Activated CD4-positive, alpha-beta T cell treated with anti-CD3 and anti-CD28 coated beads for 36 hours (primary cell): ENCODE measurements around the gene ARRDC2. TPM values are rescaled to one million over a fixed set of nuclear protein-coding genes. Genes with fewer than 3 reads are reported as not detected.

Experiments
- ATAC-seq: fragments of 200-7000 bp; cut with Tn5 transposase; one replicate; pipeline ENCODE4 v1.10.0; 2021; ENCODE audit warnings: mild to moderate bottlenecking, moderate library complexity
- CTCF ChIA-PET: fragments of 350-600 bp; sonication (Branson Sonifier 250); formaldehyde crosslinking; loops from one replicate; lab custom pipeline; 2021; ENCODE audit warnings: antibody characterized with exemption; lab: Charles Lee
- POLR2A ChIA-PET: fragments of 350-600 bp; sonication (Branson Sonifier 250); formaldehyde crosslinking; loops from one replicate; lab custom pipeline; 2021; ENCODE audit warnings: antibody characterized with exemption, inconsistent platforms; lab: Charles Lee
- DNase-seq: peaks from one replicate; pipeline ENCODE4 v3.0.0-alpha.2; 2020
- H3K27ac Mint-ChIP-seq: one replicate; pipeline ENCODE4 v1.8.0; 2021; ENCODE audit warnings: mixed read lengths
- H3K27me3 Mint-ChIP-seq: one replicate; pipeline ENCODE4 v1.8.0; 2021; ENCODE audit warnings: mixed read lengths
- H3K36me3 Mint-ChIP-seq: one replicate; pipeline ENCODE4 v1.8.0; 2021; ENCODE audit warnings: low read depth, mixed read lengths
- H3K4me1 Mint-ChIP-seq: one replicate; pipeline ENCODE4 v1.8.0; 2021; ENCODE audit warnings: mixed read lengths
- H3K4me3 Mint-ChIP-seq: one replicate; pipeline ENCODE4 v1.8.0; 2021; ENCODE audit warnings: mild to moderate bottlenecking, moderate library complexity, mixed read lengths
- H3K9me3 Mint-ChIP-seq: one replicate; pipeline ENCODE4 v1.8.0; 2021; ENCODE audit warnings: low read depth, mixed read lengths
- intact Hi-C, 2 experiments: fragments of 100-400 bp; cut with DNase I in 1 of 2; cut with micrococcal nuclease in 1 of 2; formaldehyde crosslinking; loops; one replicate each; pipeline versions ENCODE4 v1.14.2 to v1.15.1; 2022 to 2024; cut with DNase I, micrococcal nuclease
- total RNA-seq, 2 experiments: library from RNA; stranded (reverse); gene quantifications; one replicate each; pipeline ENCODE4 v1.2.3, GENCODE V29; 2021

Gene ARRDC2
- total RNA-seq, 2 experiments from 2014 or later, result 13.5 to 21.7 TPM

- ATAC-seq (no peak), DNase-seq (peak; percentile 20)
- Mint-ChIP-seq H3K4me1 (peaks cover 9% of the 10 kb centered on the region), H3K27me3 (no peaks in the 10 kb centered on the region), H3K9me3 (no peaks in the 10 kb centered on the region), H3K36me3 (peaks cover 10% of the 10 kb centered on the region), H3K4me3 (no peak overlapping the region), H3K27ac (no peak overlapping the region)
- POLR2A ChIA-PET, result no interaction called here
- intact Hi-C loops, result loop anchor here (2.0 to 5.0 kb wide), 4 partner anchors 14 to 120 kb away; no protein-coding TSS in a partner anchor
- CTCF ChIA-PET, result interaction anchor here (0.7 to 7.9 kb wide), 8 partner anchors 12 to 121 kb away, joined by 3 to 71 read pairs (median 4); partner anchors contain the start of gene ARRDC2
Measured at GRCh38 chr19:18059297-18059696, 51.3 kb downstream of the ARRDC2 start.

GRCh38 chr19:18059902-18060301 is 51.9 kb downstream of the ARRDC2 start:
- no peak for DNase-seq
- POLR2A ChIA-PET, result interaction anchor here (0.7 kb wide), 1 partner anchor 63 kb away, joined by 4 read pairs; no protein-coding TSS in a partner anchor
- no peak for ATAC-seq
- Mint-ChIP-seq H3K4me3 (no peak overlapping the region), H3K27ac (no peak overlapping the region), H3K4me1 (peaks cover 9% of the 10 kb centered on the region), H3K36me3 (peaks cover 10% of the 10 kb centered on the region), H3K9me3 (no peaks in the 10 kb centered on the region), H3K27me3 (no peaks in the 10 kb centered on the region)
- CTCF ChIA-PET, result interaction anchor here (0.6 to 7.9 kb wide), 9 partner anchors 11 to 421 kb away, joined by 3 to 71 read pairs (median 3); partner anchors contain the start of gene ARRDC2
- intact Hi-C loops, result loop anchor here (2.0 to 5.0 kb wide), 4 partner anchors 15 to 121 kb away; no protein-coding TSS in a partner anchor

- peaks cover 9% of the 10 kb centered on the region for H3K4me1 Mint-ChIP-seq
- ATAC-seq (no peak), DNase-seq (no peak)
- H3K36me3 Mint-ChIP-seq, result peaks cover 14% of the 10 kb centered on the region
- no peaks in the 10 kb centered on the region for H3K27me3 Mint-ChIP-seq
- no peaks in the 10 kb centered on the region for H3K9me3 Mint-ChIP-seq
- ChIA-PET CTCF (interaction anchor here (1.0 to 7.9 kb wide), 3 partner anchors 21 to 51 kb away, joined by 3 to 71 read pairs (median 3); partner anchors contain the start of gene ARRDC2), POLR2A (no interaction called here)
- no peak overlapping the region for H3K4me3 Mint-ChIP-seq
- intact Hi-C loops, result no loop called here
- H3K27ac Mint-ChIP-seq, result no peak overlapping the region
Measured at GRCh38 chr19:18060472-18060871, 52.5 kb downstream of the ARRDC2 start.

DNA sequence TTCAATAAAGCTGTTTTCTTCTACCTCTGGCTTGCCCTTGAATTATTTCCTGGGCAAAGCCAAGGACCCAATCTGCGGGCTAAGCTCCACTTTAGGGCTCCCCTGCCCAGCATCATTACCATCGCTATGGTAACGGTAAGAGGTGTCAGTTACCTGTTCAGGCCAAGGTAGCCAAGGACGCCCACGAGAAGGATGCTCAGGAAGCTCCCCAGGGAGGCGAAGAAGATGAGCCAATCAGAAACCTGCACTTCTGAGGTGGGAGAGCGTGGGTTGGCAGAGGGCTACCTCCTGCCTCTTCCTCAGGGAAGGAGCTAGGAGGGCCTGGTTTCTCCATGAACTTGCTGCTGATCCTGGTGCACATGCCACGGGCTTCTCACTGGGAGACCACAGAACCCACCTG is 54.1 kb downstream of the ARRDC2 start:
- Mint-ChIP-seq H3K4me1 (peaks cover 9% of the 10 kb centered on the region), H3K9me3 (no peaks in the 10 kb centered on the region), H3K36me3 (peaks cover 14% of the 10 kb centered on the region), H3K27me3 (no peaks in the 10 kb centered on the region), H3K4me3 (no peak overlapping the region), H3K27ac (no peak overlapping the region)
- ChIA-PET CTCF (interaction anchor here (0.6 to 7.9 kb wide), 4 partner anchors 24 to 91 kb away, joined by 3 to 71 read pairs (median 4); partner anchors contain the start of genes ARRDC2 and PIK3R2), POLR2A (no interaction called here)
- no peak for ATAC-seq
- intact Hi-C loops, result no loop called here
- no peak for DNase-seq

DNA sequence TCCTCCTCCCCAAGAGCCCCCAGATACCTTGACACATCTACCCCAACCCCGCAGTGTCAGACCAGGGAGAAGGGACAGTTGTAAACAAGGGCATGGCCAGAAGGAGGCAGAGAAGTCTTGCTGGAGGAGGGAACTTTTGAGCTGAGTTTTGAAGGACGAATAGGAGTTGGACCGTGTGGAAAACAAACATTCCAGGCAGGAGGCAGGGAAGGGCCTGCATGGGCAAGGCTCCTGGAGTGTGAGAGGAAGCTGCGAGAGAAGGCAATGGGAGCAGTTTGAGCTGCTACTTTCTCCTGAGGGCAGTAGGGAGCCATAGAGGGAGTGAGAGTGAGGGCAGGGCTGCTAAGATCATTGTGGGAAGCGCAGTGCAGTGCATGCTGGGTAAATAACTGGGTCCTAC is 55.5 kb downstream of the ARRDC2 start:
- intact Hi-C loops, result no loop called here
- ChIA-PET POLR2A (no interaction called here), CTCF (interaction anchor here (0.7 kb wide), 1 partner anchor 55 kb away, joined by 3 read pairs; no protein-coding TSS in a partner anchor)
- H3K36me3 Mint-ChIP-seq, result peaks cover 15% of the 10 kb centered on the region
- ATAC-seq, result no peak
- H3K4me1 Mint-ChIP-seq, result peaks cover 2% of the 10 kb centered on the region
- DNase-seq, result no peak
- H3K9me3 Mint-ChIP-seq, result no peaks in the 10 kb centered on the region
- no peaks in the 10 kb centered on the region for H3K27me3 Mint-ChIP-seq
- no peak overlapping the region for H3K27ac Mint-ChIP-seq
- H3K4me3 Mint-ChIP-seq, result no peak overlapping the region

Other genes with a start within 250 kb of the ARRDC2 start
- gene B3GNT3, start 213.0 kb upstream of the ARRDC2 start, total RNA-seq, result under 1 TPM; 0.75 to 0.95 TPM
- gene INSL3, start 186.7 kb upstream of the ARRDC2 start, total RNA-seq, result 1 to 10 TPM; 6.9 to 9.7 TPM
- gene JAK3, start 160.2 kb upstream of the ARRDC2 start, total RNA-seq, result 100 to 1,000 TPM; 174 to 180 TPM
- gene RPL18A, start 148.3 kb upstream of the ARRDC2 start, total RNA-seq, result 1,000 to 10,000 TPM; 3,109 to 3,329 TPM
- gene SLC5A5, start 136.2 kb upstream of the ARRDC2 start, total RNA-seq, result 1 to 10 TPM; 1.0 to 1.3 TPM
- gene CCDC124, start 75.2 kb upstream of the ARRDC2 start, total RNA-seq, result 100 to 1,000 TPM in 1 of 2 experiments, 10 to 100 TPM in 1; 99.3 to 131 TPM
- gene KCNN1, start 41.1 kb upstream of the ARRDC2 start, total RNA-seq, result under 1 TPM in 1 of 2 experiments, not detected in 1; 0.05 TPM
- 10 to 100 TPM; 17.2 to 20.0 TPM for gene IL12RB1, start 78.8 kb downstream of the ARRDC2 start, total RNA-seq
- 10 to 100 TPM; 17.4 to 20.1 TPM for gene MAST3, start 89.6 kb downstream of the ARRDC2 start, total RNA-seq
- 10 to 100 TPM; 18.9 to 20.2 TPM for gene PIK3R2, start 145.0 kb downstream of the ARRDC2 start, total RNA-seq
- gene IFI30, start 165.6 kb downstream of the ARRDC2 start, total RNA-seq, result 10 to 100 TPM; 20.4 to 29.5 TPM
- gene MPV17L2, start 185.0 kb downstream of the ARRDC2 start, total RNA-seq, result 1 to 10 TPM; 5.7 to 6.2 TPM
- 1 to 10 TPM; 5.6 to 8.9 TPM for gene RAB3A, start 195.9 kb downstream of the ARRDC2 start, total RNA-seq
- not detected for gene PDE4C, start 218.3 kb downstream of the ARRDC2 start, total RNA-seq